ENCODE results near the gene FAM110A.
"Not testable (repeated sequence)": the region's sequence is repeated elsewhere in the genome, so short reads cannot be mapped to it uniquely, and the experiment has no call there.

The FAM110A gene

GRCh38 chr20:824490-824889 lies 9.0 kb upstream of the FAM110A start:
- DNase-seq = no peak

- no peak for DNase-seq
Measured at GRCh38 chr20:824916-825315, 8.6 kb upstream of the FAM110A start.

- DNase-seq = no peak
Measured at GRCh38 chr20:825710-826421, 7.6 kb upstream of the FAM110A start.

GRCh38 chr20:826695-827323 lies 6.7 kb upstream of the FAM110A start:
- no peak for DNase-seq

GRCh38 chr20:827981-828380 lies 5.5 kb upstream of the FAM110A start:
- not testable (repeated sequence) for DNase-seq

GRCh38 chr20:828987-829386 lies 4.5 kb upstream of the FAM110A start:
- DNase-seq = no peak

GRCh38 chr20:829551-829950 lies 4.0 kb upstream of the FAM110A start:
- no peak for DNase-seq

- DNase-seq = no peak
Measured at GRCh38 chr20:830011-830521, 3.4 kb upstream of the FAM110A start.

- DNase-seq = no peak
Measured at GRCh38 chr20:831251-831650, 2.3 kb upstream of the FAM110A start.

GRCh38 chr20:831956-832355 lies 1.6 kb upstream of the FAM110A start:
- DNase-seq = no peak

- DNase-seq = no peak
Measured at GRCh38 chr20:833121-833449, 430 bp upstream of the FAM110A start.

GRCh38 chr20:834151-834746 lies 734 bp downstream of the FAM110A start:
- no peak for DNase-seq

GRCh38 chr20:835608-836045 lies 2.1 kb downstream of the FAM110A start:
- peak in 1 of 2 experiments; percentile 32 for DNase-seq

GRCh38 chr20:836190-836589 lies 2.7 kb downstream of the FAM110A start:
- DNase-seq = no peak

GRCh38 chr20:839015-839414 lies 5.5 kb downstream of the FAM110A start:
- DNase-seq = no peak

GRCh38 chr20:839626-840025 lies 6.1 kb downstream of the FAM110A start:
- DNase-seq = no peak

GRCh38 chr20:840503-840857 lies 7.0 kb downstream of the FAM110A start:
- no peak for DNase-seq

GRCh38 chr20:840858-841567 lies 7.5 kb downstream of the FAM110A start:
- DNase-seq = peak; percentile 6 to 36

- no peak for DNase-seq
Measured at GRCh38 chr20:841568-842546, 8.3 kb downstream of the FAM110A start.

- no peak for DNase-seq
Measured at GRCh38 chr20:842547-842940, 9.0 kb downstream of the FAM110A start.

GRCh38 chr20:843912-844311 lies 10.4 kb downstream of the FAM110A start:
- DNase-seq = no peak

GRCh38 chr20:844473-845225 lies 11.1 kb downstream of the FAM110A start:
- DNase-seq = peak; percentile 94 to 96
